ENCODE measurements around the gene ZMYND12. TPM values are rescaled to one million over a fixed set of nuclear protein-coding genes. Genes with fewer than 3 reads are reported as not detected.

Gene ZMYND12
- total RNA-seq, 1 experiment from 2014 or later, result 0.32 TPM

DNA sequence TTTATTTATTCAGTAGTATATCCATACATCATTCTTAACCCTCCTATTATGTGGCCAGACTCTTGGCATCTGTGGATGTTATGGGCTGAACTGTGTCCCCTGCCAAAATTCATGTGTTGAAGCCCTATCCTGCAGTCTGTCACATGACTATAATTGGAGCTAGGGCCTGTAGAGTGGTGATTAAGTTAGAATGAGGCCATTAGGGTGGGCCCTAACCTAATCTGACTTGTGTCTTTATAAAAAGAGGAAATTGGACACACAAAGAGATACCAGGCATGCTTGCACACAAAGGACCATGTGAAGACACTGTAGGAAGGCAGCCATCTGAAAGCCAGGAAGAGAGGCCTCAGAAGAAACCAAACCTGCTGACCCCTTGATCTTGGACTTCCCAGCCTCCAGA, 6.6 kb downstream of the ZMYND12 start:
- DNase-seq (ENCODE audit: extremely low read depth, low read depth), result no peak

DNA sequence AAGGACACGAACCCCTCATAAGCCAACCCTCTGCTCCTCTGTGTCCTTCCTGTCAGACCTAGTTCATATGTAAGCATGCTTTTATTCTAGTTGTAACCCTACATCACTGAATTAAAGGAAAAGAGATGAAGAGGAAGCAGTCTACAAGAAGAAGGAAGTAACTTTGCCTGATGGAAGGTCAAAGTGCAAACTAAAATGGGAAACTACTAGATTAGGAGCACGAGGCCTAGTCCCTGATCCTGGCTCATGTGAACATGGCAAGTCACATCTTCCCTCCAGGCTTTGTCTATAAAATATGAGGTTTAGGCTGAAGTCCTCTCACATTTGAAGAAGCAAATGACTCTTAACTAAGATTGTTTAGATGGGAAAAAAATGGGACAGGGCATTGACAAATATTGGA, 13.2 kb downstream of the ZMYND12 start:
- DNase-seq (ENCODE audit: extremely low read depth, low read depth), result no peak

DNA sequence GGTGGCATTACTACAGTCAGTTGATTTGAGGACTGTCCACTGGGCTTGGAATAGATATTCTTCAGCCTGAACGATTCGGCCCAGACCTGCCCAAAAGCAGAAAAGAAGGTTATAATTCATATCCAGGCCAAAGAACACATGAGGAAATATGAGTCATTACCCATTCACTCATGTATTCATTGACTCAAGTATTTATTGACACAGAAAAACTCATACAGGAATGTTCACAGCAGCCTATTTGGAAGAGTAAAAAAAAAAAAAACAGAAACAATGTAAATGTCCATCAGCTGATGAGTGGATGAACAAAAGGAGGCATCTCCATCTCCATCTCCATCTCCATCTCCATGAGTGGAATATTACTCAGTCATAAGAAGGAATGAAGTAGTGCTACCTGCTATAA, 15.9 kb downstream of the ZMYND12 start:
- no peak for DNase-seq (ENCODE audit: extremely low read depth, low read depth)

DNA sequence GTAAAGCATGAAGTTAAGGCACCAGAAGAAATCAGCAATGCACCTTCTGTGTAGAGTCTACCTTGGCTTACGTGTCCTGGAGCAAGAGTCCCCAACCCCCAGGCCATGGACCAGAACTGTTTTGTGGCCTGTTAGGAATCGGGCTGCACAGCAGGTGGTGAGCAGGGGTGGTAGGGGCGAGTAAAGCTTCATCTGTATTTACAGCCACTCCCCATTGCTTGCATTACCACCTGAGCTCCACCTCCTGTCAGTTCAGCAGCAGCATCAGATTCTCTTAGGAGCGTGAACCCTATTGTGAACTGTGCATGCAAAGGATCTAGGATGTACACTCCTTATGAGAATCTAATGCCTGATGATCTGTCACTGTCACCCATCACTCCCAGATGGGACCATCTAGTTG, 21.5 kb downstream of the ZMYND12 start:
- DNase-seq (ENCODE audit: extremely low read depth, low read depth), result no peak

DNA sequence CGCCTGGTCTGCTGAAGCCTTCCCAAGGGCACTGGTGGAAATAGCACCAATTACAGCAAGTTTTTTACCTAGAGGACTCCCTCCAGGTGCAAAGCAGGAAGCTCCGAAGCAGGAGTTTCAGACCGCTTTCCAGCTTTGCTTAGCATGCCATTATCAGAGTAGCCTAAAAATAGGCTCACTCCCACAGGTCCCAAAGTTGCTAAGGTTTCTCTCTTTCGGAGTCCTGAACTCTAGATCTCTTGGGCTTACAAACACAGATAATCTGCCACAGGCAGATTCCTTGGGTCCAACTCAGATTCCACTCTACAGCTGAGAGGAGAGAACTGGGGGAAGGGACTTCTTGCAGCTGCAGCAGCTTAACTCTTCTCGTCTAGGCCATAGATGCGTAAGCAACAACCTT, 22.5 kb downstream of the ZMYND12 start:
- DNase-seq (ENCODE audit: extremely low read depth, low read depth), result no peak

DNA sequence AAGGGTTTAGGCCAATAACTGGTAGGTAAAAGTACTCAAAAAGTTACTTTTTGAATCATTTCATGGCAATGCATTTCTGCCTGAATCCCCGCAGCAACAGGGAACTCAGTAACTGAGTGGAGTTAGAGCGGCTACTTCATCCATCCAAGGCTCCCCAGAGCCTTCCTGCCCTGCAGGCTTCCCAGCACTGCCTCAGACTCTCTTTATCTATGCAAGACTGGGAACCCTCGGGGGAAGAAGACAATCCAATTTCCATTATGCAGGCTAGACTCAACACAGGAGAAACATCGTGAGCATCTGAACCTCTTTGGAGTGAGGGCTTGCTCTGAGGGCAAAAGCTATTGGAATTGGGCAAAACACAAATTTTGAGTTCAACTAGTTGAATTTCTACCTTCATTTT, 23.1 kb downstream of the ZMYND12 start:
- no peak for DNase-seq (ENCODE audit: extremely low read depth, low read depth)

DNA sequence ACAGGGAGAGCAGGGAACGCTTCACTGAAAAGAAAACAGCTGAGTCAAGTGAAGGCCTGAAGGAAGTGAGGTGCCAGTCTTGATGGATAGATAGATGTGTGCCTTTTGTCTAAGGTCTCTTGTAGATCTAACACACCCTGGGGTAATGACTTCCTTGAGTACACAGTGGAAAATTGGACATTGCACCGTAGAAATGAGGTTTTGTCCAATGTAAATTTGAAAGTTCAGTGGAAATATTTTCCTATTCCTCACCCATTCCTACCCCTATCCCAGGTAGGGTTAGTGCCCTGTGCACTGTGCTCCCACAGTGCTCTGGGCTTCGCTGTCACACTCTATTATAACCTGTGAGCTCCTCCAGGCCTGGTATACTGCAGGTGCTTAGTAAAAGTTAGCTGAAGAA, 24.3 kb downstream of the ZMYND12 start:
- no peak for DNase-seq (ENCODE audit: extremely low read depth, low read depth)

DNA sequence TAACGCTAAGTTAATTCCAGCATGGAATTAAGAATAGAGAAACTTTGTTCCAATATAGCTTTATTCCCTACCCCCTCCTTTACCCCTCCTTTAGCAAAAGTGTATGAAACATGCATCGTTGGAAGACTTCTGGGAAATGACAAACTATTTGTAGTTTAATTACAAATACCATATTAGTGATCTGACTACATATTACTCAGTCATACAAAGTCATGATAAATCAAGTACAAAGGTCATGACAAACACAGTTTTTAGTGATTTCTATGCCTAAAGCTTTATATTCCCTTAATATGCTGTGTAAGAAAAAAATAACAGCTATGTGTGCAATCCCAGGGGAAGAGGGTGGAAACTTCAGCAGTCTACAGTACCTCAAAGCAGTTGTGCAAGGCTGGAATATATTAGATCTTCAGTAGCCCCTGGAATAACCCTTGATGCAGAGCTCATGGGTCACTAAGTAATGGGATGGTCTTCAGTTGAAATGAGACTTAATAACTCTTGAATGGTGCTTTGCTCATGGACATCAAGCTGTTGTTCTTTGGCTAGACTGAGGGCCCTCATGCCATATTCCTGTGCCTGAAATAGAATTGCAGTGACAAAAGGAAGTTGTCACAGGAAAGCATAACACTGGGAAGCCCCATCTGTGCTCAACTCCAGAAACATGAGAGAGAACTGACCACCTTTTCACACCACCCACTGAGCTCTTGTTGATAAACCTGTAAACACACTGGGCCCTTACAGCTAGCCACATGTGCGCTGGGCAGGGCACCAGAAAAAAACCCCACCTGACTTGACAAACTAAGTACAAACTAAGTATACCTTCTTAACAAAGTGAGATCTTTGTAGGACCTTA, 25.3 kb downstream of the ZMYND12 start:
- no peak for DNase-seq (ENCODE audit: extremely low read depth, low read depth)

DNA sequence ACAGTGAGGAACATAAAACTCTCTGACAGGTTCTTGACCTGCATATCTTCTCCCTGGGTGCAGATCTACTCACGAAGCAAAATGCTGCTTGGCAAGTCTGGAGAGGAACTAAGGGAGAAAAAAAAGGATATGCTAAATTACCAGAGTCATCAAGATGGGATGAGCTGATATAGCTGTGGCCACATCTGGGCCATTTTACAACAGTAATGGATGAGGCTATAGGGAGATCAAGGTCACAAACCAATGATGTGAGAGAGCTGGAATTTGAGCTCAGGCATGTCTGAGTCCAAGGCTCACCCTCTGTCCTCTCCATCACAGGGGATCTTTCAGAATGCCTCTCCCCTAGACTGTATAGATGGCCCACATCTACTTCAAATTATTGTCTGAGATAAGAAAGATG, 26.2 kb downstream of the ZMYND12 start:
- no peak for DNase-seq (ENCODE audit: extremely low read depth, low read depth)

DNA sequence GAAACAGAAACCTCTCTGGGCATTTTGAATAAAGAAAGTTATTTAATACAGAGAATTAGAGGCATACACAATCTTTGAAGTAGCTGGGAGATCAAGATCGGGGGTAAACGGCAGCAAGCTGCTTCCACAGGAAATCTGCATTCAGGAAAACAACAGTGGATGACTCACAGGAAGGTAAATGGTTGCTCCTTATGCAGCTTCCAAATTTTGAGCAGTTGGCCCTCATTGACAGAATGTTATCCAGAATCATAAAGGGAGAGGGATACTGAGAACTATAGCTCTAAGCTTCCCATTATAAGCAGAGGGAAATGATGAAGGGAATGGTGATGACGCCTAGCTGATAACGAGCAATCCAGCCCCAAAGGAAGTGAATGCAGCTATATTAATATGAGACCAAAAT, 28.6 kb downstream of the ZMYND12 start:
- no peak for DNase-seq (ENCODE audit: extremely low read depth, low read depth)

DNA sequence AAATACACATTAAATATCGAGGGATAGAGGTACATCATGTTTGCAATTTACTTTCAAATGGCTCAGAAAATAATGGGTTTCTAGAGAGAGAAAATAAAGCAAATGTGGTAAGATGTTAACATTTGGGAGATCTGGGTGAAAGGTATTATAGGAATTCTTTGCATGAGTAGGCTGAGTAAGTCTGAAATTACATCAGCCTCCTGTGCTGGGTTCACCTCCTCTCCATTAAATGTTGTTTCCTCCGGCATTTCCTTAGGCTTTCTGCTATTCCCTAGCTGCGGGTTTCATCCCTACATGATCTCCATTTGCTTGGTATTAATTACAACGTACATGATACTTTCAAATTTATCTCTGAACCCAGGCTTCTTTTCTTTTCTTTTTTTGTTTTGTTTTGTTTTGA, 31.6 kb downstream of the ZMYND12 start:
- no peak for DNase-seq (ENCODE audit: extremely low read depth, low read depth)

DNA sequence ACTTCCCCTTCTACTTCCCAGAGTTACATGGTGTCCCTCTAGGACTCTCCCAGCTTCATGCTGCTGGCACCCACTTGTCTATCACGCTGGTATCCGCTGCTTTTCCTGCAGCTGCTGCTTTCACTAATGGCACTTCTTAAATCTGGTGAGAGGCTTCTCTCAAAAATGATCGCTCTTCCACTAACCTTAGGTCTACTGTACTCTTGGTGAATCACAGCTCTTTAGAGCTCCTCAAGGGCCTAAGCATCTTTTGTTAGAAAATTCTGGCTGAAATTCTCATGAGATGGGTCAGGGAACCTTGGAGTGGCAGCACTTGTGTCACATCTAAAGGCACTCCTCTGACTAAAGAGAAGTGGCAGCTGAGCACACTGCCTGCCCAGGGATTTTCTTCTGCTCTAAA, 32.1 kb downstream of the ZMYND12 start:
- no peak for DNase-seq (ENCODE audit: extremely low read depth, low read depth)

DNA sequence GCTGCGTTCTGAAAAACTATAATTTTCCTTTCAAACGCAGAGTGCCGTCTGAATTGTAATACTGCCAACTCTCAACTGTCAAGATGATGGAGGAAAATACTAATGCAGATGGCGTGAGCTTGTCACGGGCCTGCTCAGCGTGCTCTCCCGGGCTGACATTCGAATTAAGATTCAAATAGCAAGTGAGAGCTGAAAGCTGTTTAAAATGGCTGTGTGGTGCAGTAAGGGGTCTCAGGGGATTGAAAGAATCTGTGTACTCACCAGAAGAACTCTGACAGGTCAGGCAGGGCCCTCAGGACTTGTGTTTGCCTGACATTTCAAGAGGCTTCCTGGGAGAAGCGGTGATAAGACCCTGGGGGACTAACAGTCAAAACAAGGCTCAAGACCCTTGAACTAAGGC, 33.1 kb downstream of the ZMYND12 start:
- DNase-seq (ENCODE audit: extremely low read depth, low read depth), result no peak

DNA sequence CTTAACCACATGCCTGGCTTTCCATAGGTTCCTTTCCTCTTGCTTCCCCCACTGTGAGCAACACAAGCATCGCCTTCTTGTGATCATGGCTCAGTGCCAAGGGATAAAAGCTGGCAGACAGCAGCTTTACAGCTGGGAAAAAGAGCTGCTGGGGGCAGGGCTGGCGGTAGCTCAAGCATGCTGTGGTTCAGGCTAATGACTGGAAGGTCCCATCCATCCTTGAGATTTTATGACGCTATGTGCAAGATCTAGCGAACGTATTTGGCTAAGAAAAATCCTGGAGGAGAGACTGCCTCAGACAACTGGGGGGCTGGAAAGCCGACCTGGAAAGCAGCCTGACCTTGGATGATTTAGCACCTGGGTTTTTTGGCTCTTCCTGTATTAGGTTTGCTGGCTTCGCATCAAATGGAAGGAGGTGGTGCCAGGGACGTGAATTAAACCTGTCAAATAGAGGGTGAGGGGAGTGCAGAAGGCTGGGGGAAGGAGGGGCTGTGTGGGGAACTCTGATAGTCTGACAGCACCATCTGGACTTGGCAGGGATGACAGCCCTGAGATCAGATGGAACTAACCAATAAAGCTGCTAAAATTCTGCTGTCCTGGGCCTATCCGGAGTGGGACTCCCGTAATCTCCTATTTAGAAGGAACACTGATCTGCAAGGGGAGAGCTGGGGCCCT, 34.8 kb downstream of the ZMYND12 start:
- DNase-seq (ENCODE audit: extremely low read depth, low read depth), result no peak

DNA sequence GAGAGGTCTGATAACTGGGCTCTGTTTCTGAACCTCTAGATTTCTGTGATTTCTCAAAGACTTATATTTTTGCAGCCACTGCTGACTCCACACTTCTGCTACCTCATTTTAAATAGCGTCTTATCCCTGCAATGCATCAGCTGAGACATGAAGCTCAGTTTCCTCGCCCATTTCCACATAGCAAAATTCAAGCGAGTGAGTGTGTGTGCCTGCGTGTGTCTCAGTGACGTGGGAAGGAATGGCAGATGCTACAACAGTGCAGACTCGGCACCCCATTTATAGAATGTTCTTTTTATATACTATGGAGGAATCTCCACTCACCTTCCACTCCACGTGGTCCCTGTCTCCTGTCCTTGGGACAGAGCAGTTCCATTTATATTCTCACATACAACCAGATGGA, 35.7 kb downstream of the ZMYND12 start:
- DNase-seq (ENCODE audit: extremely low read depth, low read depth), result no peak

DNA sequence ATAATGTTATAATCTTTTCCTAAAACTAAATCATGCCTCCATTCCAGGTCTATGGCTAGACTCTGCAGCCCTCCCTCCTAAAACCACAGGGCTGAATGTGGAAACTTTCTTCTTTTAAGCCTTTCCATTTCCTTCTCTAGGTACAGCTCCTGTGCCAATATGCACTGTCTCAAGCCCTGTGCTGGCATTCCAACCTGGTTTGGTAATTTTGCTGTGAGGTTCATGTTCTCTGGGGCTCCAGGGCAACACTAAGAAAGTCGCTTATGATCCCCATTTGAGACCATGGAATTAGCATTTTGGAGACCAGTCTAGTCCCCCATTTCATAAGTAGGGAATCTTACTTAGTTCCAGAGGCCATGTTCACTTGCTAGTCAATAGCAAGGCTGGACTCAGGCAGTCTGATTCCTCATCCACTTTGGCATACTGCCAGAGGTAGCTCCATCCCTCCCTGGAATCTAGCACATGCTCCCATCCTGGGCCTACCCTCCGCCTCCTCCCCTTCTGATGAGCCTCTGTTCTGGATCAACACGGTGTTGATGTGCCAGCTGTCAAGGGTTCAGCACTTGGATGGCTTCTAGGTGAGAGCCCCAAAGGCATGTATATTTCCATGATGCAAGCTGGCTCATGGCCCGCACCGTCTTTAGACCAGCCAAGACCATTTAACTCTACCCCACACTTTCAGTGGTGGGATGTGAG, 36.5 kb downstream of the ZMYND12 start:
- DNase-seq (ENCODE audit: extremely low read depth, low read depth), result no peak

DNA sequence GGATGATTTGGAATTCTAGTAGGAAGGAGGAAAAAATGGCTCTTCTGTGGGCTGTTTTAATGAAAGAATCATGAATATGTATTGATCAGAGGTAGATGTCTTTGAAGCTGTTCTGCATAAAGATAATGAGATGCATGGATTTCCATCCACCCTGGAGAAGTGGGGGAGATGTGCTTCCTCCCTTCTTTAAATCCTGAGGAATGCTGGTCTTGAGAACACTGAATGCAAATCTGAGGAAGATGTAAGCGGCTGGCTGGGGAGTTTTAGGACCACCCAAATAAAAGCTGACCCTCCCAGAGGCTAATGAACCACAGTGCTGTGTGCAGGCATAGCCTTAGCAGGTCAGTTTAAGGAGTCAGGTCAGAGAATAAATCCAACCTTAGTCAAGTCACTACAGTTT, 37.3 kb downstream of the ZMYND12 start:
- DNase-seq (ENCODE audit: extremely low read depth, low read depth), result no peak

DNA sequence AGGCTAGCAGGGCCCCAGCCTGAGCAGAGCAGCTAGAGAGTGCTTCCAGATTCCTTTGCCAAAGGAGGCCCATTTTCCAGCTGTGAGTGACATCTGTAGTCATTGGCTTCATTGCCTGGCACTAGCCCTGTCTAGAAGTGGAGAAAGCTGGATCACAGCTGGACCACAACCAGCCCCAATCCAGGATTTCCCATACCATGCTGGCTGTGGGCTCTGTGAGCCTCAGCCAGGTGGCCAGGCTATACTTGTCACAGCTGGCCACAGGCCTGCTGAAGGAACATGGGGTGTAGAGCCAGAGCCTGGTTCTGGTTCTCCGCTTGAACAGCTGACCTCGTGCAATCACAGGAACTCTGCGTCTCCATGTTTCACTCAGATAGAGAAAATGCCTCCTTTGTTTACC, 38.7 kb downstream of the ZMYND12 start:
- no peak for DNase-seq (ENCODE audit: extremely low read depth, low read depth)

DNA sequence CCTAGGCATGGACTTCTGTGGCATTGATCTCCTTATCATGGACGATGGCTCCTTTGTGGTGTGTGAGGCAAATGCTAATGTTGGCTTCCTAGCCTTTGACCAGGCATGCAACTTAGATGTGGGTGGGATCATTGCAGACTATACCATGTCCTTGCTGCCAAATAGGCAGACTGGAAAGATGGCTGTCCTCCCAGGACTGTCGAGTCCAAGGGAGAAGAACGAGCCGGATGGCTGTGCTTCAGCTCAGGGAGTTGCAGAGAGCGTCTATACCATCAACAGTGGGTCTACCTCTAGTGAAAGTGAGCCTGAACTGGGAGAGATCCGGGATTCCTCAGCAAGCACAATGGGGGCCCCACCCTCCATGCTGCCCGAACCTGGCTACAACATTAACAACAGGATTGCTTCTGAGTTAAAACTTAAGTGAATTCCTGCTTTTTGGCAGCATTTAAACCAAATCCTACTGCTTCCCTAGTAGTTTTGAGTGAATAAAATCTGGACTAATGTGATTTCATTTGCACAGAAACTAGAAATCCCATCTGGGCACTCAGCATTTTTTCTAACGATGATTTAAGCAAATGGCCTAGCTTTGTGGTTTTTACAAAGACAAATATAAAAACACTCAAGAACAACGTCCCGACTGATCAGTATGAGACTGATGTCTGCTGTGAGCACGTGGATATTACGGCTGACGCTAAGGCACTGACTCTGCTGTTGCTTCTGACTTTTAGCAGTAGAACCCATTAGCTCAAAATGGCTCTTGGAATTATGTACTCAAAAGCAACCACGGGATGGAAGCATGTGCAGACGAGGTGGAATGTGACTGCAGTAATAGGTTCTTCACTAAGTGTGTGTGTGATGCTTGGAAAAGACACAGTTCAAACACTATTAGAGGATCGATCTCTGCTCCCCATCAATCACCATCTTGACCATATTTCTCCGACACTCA, 41.0 kb downstream of the ZMYND12 start:
- no peak for DNase-seq (ENCODE audit: extremely low read depth, low read depth)

DNA sequence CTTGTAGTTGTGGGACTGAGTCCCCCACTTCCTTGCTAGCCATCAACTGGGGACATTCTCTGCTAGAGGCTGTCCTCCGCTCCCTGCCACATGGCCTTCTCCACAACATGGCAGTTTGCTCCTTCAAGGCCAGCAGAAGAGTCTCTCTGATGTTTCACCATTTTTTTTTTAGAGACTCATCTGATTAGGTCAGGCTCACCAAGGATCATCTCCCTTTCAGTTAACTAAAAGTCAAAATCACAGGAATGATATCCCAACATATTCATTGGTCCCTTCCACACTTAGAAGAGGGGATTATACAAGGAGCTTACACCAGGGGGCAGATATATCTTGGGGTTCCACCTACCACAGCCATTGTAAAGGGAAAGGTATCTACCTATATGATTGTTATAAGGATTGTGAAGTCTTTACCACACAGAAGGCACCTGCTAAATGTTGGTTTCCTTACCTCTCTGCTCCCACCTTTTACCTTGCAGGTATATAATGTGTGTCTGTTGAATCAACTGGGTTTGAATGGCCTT, 51.9 kb downstream of the ZMYND12 start:
- DNase-seq (ENCODE audit: extremely low read depth, low read depth), result no peak

All from NCI-H460 (cell line).